ENCODE data around the gene RTL10.
"Not testable (repeated sequence)": the region's sequence is repeated elsewhere in the genome, so short reads cannot be mapped to it uniquely, and the experiment has no call there.

Gene RTL10

DNA sequence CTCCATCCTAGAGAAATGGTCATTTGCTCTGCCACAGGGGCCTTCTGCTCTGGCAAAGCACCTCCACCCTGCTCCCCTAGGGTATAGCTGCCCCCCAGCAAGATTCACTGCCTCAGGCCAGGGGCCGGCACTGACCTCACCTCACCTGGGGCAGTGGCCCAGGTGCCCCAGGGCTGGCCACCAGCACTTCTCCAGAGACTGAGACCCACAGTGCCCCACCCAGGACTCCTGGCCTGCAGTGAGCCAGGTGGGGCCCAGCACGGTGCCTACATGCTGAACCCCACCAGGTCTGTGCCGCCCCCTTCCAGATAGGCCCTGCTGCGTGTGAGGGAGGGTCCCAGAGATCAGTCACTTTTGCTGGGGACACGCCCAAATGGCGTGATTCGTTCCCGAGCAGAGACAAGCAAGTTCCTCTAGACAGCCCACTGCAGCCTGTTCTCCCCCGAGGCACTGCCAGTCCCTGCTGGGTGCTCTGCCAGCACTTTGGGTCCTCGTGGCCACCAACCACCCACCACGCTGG is 10.8 kb downstream of the RTL10 start:
- DNase-seq (ENCODE audit: low spot score): no peak

DNA sequence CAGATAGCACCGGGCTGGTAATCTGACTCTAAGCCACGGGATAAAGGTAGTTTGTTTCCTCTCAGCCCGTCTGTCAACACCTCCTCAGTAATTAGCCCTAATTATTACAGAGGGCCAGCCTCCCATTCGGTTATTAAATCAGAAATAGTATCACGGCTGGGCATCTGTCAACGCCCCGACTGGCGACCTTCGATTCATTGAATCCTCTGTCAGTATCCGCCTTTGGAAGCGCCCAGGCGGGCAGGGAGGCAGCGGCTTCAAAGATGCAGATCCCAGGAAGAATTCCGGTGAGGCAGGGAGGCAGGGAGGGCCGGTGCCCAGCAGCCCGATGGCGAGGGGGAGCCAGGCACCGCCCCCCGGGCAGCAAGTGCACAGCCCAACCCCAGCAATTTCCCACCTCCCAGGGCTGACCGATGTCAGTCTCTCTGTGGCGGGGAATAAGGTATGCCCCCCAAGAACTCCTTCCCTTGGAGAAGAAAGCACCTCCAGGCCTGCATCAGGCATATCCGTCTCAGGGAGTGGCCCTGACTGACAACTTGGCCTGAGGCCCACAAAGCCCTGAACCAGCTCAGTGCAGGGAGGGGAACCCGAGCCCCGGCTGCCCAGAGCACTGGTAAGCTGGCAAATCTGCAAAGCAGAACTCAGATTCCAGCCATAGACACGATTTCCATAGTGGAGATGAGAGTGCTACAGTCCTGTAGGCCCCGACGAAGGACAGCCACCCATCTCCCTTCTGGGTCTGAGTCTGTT is 11.4 kb downstream of the RTL10 start:
- DNase-seq (ENCODE audit: low spot score): no peak

DNA sequence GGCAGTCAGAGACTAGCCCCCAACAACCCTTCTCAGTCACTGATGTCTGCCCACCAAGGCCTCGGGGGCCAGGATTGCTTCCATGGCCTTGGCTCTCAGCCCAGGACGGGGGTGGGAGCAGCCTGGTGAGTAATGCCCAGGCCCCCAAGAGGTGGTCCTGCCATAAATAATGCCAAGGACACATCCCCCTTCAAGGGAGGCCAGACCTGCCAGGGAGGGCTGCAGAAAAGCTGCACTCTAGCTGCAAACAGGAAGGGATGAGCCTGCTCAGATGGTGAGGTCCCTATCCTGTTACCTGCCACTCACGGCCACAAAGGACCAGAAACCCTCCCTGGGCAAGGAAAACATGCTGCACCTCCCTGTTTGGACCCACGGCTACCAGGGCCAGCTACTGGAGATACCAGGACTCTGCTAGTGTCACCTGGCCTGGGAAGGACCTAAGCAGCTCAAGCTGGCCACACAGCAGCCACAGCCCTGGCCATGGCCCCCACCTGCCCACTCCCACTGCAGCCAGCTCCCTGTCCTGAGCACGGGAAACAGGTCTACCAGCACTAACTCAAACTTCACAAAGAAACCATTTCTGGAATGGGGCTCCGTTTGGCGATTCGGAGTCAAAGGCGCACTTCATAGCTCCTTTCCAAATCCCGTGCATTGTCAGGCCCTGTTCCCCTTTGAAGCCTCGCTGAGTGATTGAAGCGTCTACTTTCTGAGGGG is 12.1 kb downstream of the RTL10 start:
- DNase-seq (ENCODE audit: low spot score): no peak

DNA sequence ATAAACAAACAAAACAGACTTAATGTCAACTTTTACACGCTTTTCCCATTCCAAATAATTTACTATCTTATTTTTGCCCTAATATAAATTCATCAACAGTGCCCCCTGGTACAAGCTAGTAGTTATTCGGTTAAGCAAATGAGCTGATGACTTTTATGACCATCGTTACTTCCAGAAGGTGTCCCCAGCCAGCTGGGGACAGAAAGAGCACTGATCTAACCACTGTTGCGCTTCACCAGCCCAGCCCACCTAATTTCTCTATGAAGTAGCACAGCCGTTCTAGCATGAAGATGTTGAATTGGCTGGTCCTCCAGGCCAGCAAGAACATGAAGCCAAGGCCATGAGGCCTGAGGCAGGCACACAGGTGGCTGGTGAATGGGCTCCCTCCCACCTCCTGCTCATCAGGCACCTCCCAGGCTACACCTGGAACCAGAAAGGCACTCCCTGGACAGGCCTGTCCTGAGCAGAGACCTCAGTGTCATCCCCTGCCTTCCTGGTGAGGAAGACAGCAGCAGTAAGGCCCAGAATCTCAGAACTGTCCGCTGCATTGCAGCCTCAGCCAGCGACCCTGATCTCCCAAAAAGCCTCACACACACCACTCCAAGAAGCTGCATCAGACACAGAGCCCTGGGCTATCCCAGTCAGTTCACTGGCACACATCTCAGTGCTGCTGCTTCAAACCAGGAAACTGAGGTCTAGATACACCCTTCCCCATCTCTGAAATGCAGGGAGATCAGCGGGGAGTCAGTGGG is 12.9 kb downstream of the RTL10 start:
- no peak for DNase-seq (ENCODE audit: low spot score)

DNA sequence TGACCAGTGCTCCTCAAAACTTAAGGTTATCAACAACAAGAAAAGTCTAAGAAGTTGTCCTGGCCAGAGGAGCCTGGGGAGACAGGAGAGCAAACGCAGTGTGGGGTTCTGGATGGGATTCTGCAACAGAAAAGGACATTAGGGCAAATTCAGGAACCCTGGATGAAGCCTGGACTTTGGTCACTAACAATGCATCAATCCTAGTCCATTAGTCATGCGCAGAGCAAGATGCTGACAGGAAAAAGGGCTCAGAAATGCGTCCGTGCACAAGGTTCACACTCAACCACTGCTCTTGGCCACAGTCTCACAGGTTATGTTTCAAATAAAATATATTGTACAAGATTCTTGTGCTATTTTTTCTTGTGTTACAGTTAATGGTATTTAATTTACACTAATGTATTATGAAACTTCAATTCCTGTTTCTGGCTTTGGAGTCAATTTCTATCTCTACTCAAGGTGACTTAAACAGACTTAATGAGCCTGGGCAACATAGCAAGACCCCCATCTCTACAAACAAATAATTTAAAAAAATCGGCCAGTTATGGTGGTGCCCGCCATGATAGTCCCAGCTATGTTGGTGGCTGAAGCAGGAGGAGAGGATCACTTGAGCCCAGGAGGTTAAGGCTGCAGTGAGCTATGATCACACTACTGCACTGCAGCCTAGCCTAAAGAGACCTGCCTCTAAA is 13.6 kb downstream of the RTL10 start:
- DNase-seq (ENCODE audit: low spot score): no peak

DNA sequence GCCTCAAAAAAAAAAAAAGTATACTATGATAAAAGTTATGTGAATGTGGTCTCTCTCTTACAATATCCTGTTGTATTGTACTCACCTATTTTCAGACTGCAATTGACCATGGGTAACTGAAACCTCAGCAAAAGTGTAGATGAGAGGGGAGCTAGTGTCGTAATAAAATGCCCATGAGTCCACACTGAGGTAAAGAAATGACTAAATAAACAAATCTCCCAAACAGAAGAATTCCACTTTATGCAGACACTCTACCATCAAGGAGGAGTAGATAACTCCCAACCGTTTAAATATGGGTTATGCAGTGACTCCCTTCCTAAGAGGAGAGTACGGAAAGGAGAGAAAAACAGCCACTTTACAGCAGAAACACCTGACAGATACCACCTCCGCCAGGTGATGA is 14.6 kb downstream of the RTL10 start:
- no peak for DNase-seq (ENCODE audit: low spot score)

DNA sequence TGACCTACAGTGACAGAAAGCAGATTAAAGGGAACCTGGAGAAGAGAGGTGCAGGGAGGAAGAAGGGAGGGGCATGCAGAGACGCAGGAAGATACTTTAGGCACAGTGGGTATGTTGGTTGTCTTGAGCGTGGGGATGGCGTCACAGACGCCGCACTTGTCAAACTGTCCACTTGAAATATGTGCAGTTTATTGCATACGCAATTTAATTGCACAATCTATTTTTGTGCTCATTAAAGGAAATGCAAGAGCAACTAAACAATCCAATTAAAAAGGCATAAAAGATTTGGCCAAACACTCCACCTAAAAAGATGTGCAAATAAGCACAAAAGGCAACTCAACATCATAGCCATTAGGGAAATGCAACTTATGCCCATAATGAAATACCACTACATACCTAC is 16.8 kb downstream of the RTL10 start:
- no peak for DNase-seq (ENCODE audit: low spot score)

DNA sequence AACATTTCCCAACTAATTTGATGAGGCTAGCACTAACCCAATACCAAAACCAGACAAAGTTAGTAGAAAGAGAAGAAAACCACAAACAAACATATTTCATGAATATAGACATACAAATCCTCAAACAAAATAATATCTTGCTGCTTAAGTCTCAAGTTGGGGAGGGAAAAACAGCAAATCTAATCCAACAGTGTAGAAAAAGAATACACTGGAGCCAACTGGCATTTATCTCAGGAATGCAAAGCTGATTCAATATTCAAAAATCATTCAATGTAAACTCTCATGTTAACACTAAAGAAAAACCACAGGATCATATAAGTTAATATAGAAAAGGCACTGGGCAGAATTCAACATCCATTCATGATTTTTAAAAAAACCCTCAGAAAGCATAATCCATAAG is 18.2 kb downstream of the RTL10 start:
- DNase-seq (ENCODE audit: low spot score): no peak

DNA sequence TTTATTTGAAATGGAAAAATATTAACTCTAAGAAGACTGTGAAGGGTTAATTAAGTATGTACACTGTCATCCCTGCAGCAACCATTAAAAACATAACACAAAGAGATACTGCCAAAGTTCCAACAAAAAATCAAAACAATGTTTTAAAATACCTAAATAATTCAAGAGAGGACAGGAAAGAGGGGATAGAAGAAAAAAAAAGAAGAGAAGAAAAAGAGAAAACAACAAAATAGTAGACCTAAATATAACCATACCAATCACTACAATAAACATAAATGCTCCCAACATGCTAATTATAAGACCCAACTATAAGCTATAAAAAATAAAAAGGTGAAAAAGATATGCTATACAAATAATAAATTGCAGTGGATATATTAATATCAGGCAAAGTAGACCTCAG is 20.1 kb downstream of the RTL10 start:
- no peak for DNase-seq (ENCODE audit: low spot score)

DNA sequence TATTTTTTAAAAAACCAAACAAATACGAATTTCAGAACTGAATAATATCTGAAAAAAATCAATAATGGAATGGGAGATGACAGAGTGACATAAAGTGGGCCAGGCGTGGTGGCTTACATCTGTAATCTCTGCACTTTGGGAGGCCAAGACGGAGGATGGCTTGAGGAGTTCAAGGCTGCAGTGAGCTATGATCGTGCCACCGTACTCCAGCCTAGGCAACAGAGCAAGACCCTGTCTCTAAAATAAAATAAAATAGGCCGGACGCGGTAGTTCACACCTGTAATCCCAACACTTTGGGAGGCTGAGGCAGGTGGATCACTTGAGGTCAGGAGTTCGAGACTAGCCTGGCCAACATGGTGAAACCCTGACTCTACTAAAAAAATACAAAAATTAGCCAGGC is 21.3 kb downstream of the RTL10 start:
- DNase-seq (ENCODE audit: low spot score): not testable (repeated sequence)

DNA sequence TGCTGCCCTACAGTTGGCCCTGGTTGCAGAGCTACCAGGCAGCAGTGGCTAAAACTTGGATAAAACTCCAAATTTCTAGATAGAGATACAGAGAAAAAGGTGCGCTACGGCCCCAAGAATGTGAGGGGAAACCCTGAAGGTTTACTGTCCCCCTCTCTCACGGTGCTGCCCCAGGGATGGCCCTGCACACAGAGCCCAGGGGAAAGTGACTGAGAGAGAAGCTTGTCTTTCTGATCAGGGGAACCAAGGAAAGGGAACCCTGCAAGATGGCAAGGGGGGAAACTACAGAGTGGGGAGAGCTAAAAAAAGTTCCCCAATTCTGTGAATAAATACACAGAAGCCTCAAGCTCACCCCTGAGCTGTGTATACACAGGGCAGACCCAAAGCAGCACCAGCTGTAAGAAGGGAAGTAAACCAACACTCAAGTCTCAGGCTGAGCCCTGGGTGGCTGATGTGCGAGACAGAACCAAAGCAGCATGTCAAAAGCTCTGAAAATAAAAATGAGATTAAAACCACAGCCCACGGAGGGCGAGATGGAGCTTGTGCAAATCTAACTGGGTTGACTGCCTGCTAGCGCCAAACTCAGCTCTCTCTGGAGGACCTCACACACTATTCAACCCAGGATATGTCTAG is 22.1 kb downstream of the RTL10 start:
- DNase-seq (ENCODE audit: low spot score): no peak

DNA sequence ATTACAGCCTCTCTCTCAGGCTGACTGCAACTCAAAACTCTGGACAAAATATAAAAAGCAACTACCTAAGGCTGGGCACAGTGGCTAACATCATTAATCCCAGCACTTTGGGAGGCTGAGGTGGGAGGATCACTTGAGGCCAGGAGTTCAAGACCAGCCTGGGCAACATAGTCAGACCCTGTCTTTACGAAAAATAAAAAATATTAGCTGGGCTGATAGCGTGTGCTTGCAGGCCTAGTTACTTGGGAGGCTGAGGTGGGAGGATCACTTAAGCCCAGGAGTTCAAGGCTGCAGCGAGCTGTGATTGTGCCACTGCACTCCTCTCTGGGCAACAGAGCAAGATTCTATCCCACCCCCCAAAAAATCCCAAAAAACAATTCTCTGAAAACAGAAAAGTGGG is 22.7 kb downstream of the RTL10 start:
- not testable (repeated sequence) for DNase-seq (ENCODE audit: low spot score)

DNA sequence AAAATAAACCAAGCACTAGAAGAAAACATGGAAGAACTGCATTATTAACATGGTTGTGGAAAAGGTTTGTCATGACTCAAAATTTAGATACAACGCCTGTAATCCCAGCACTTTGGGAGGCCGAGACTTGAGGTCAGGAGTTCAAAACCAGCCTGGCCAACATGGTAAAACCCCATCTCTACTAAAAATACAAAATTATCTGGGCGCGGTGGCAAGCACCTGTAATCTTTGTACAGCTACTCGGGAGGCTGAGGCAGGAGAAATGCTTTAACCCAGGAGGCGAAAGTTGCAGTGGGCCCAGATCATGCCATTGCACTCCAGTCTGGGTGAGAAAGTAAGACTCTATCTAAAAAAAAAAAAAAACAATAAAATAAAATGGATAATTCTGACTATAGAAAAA is 23.7 kb downstream of the RTL10 start:
- DNase-seq (ENCODE audit: low spot score): no peak

DNA sequence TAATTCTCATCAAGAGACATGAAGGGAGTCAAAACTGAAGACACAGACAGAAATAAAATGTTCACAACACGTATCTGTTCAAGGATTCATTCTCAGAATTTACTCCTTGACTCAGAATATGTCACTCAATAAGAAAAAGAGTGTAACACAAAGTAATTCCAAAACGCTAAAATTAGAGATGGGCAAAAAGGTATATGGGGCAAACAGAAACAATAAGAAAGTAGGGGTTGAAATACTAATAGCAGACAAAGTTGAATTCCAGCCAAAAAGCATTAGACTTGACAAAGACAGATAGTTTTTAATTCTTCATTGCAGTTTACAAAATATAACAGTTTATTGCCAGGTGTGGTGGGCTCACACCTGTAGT is 26.7 kb downstream of the RTL10 start:
- no peak for DNase-seq (ENCODE audit: low spot score)

DNA sequence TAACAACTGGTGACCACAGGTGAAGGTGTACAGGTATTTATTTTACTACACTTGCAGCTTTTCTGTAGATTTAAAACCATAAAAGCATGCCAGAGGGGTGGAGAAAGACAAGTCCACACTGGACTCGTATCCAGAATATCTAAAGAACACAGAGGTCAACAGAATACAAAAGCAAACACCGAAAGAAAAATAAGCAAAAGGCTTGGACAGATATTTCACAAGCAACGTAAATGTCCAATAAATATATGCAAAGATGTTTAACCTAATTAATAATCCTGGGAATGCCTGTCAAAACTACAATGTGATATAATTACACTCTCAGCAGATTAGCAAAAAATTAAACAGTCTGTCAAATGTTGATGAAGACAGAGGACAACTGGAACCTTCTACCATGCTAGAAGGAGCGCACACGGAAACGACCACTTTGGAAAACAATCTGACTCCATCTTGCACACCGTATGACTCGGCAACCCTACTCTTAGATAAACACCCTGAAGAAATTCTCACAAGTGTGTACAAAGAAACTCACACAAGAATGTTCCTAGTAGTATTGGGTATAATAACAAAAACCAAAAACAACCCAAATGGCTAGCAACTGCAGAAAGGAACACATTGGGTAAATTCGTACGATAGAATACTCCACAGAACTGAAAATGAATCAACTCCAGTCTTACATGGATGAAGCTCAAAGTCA is 27.2 kb downstream of the RTL10 start:
- DNase-seq (ENCODE audit: low spot score): no peak

DNA sequence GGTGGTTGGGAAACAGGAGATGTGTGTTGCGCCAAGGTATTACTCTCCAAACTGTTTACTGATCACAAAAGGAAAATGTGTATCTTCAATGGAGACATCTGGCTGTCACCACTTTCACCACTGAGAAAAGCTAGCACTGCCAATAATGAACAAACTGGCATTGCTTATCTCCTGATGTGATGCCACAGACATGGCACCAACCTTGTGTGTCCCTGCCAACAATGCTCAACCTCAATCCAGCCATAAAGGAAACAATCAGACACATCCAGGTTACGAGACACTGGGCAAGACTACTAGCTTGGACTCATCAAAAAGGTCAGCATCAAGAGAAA is 28.1 kb downstream of the RTL10 start:
- DNase-seq (ENCODE audit: low spot score): no peak

DNA sequence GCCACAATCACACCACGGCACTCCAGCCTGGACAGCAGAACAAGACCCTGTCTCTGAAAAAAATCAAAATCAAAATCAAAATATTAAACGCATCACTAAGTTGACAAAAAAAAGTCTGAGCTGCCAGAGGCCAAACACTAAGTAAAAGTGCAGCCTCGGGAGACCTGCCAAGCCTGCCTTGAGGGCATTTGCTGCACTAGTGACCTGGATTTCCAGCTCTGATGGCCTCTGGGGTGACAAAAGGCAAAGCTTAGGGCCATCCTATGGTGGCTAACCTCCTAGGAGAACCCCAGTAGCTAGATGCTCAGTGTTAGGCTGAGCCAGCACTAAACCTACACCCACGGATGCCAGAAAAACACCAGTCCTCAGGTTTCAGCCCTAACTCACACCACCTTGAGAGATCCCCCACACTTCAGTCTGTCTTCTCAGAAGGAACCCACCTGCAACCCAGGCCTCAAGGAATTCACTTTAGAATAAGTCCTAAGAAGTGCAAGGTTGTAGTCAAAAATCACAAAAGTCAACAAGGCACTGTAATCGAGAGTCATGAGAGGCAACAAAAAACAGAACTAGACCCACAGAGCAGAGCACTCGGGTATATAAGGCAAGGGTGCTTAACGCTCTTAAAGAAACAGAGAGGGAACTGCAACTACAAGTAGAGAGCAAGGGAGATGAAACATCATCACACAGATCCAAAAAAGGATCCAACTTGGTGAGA is 28.6 kb downstream of the RTL10 start:
- no peak for DNase-seq (ENCODE audit: low spot score)

DNA sequence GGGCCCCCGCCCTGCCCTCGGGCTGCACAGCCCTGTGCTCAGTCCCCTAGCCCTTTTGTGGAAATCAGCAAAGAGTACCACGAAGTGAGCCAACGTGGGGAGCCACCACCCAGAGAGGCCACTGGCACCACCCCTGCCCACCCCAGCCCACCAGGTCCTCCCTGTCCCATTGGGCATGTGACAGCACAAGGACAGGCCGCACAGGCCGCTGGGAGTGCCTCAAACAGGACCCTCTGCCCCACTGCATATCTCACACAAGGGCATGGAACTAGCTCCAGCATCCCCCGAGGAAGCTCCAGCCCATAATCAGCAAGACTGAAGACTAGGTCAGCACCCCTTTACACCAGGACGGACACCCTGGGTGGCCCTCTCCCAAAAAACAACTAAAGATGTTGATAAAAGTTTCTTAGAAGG is 29.7 kb downstream of the RTL10 start:
- no peak for DNase-seq (ENCODE audit: low spot score)

DNA sequence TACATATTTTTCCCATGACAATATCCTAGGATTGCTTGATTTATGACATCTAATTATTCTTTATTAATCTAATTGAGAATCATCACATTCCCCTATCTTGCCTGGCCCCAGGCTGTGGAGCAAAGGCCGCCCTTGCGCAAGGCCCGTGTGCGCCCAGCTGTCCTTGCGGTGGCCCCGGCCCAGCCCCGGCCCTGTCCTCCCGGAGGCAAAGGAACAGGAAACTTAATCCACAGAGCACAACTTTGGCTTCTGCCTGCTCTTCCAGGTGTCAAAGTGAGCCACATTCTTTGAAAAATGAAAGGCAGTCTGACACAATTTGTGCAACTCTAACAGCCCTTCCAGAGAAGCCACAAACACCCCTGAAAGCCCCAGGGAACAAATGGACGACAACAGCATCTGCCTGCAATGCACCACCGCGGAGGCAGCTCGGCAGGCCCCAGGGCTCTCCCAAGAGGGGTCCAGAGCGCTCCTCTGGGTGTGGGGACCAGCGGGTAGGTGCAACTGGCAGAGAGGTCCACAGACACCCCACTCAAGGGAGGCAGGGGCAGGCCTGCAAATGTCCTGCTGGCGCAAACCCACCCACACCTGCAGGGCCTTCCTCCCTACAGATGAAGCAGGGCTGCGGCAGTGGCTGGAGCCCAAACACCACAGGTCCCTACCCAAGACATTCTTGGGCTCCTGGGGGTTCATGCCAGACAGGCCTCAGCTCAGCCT is 30.3 kb downstream of the RTL10 start:
- DNase-seq (ENCODE audit: low spot score): no peak

DNA sequence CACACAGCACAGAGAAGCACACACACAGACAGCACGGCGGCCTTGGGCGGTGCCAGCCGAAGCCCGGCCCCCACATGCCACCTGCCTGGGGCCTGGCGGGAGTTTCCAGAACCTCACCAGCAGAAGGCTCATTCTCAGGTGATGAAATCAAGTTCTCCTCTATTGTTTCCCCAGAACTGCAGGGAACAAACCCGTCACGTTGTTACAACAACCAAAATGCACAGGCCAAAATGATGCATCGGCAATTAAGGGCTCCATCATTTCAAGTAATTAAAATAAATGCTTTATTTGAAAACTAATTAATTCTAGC is 30.8 kb downstream of the RTL10 start:
- DNase-seq (ENCODE audit: low spot score): no peak

All from kidney tubule cell (primary cell).